ENCODE results near the gene SPO11. TPM values are rescaled to one million over a fixed set of nuclear protein-coding genes. Genes with fewer than 3 reads are reported as not detected.

The SPO11 gene
- polyA plus RNA-seq, 1 donor: not detected

DNA sequence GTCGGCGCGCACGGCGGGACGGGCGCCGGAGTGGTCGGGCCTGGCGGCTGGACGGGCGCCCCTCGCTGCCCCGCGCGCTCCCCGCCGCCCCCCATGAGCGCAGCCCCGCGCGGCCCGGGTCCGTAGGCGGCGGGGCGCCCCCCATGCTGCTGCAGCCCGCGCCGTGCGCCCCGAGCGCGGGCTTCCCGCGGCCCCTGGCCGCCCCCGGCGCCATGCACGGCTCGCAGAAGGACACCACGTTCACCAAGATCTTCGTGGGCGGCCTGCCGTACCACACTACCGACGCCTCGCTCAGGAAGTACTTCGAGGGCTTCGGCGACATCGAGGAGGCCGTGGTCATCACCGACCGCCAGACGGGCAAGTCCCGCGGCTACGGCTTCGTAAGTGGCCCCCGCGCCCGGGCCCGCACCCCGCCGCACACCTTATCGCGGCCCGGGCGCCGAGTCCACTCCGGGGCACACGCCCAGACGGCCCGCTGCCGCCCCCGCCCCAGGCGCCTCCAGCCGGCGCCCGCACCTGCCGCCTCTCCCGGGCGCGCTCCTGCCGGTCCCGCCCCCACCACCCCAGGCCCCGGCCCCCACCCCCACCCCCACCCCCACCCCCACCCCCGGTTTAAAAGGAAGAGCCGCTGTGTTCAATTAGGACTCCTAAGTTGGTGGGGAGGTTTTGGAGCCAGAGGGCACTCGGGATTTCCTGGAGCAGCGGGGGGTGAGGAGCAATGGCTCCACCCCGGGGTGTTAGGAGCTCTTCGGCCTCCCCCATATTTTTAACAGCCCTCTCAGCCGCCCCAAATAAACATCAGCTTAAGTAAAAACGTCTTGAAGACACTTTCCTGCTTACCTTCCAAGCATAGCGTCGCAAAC lies 62.1 kb downstream of the SPO11 start:
- H3K4me1 ChIP-seq (ENCODE audit: control insufficient read depth, insufficient read depth, low read length): peaks cover 15% of the 10 kb centered on the region
- no peaks in the 10 kb centered on the region for H3K27me3 ChIP-seq (ENCODE audit: control insufficient read depth, insufficient read depth, low read length)
- peak in 1 of 2 donors; percentile 61 for DNase-seq
- H3K27ac ChIP-seq (ENCODE audit: low read length): no peak overlapping the region
- WGBS (ENCODE audit: insufficient coverage, low lambda C conversion rate): no CpG with 5 or more reads among the region's 98 CpGs
- H3K36me3 ChIP-seq (ENCODE audit: control insufficient read depth, insufficient read depth, low read length): peaks cover 30% of the 10 kb centered on the region
- H3K4me3 ChIP-seq (ENCODE audit: low read length): peak overlapping the region; percentile 50
- H3K9me3 ChIP-seq (ENCODE audit: control insufficient read depth, low read depth, low read length): no peaks in the 10 kb centered on the region

DNA sequence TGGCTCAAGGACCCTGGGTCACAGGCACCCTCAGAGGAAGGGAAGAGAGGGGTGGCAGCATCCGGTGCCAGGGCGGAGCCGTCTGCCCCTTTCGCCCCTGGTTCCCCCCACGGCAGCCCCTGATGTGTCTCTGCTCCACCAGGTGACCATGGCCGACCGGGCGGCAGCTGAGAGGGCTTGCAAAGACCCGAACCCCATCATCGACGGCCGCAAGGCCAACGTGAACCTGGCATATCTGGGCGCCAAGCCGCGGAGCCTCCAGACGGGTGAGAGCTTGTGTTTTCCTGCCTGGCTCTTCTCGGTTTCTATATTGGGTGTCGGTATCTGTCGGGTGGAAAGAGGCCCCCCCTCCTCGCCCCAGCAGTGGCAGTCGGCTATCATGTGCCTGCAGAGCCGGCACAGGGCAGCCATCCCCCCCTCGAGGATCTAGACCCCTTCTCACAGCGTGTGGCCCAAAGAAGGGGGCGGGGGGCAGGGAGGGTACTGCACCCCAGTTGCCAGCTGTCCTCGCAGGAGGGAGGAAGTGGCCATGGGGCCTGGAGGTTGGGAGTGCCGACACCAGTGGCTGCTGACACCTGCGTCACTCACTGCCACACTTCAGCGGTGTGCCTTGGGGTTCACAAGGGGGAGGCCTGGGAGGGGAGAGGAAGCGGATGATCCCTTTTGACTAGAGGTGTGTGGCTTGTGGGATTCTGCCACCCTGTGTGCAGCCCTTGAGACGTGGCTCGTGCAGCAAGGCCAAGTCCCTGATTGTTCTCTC lies 63.1 kb downstream of the SPO11 start:
- Histone ChIP-seq H3K4me3 (ENCODE audit: low read length) (peak overlapping the region; percentile 43), H3K36me3 (ENCODE audit: control insufficient read depth, insufficient read depth, low read length) (peaks cover 41% of the 10 kb centered on the region), H3K9me3 (ENCODE audit: control insufficient read depth, low read depth, low read length) (no peaks in the 10 kb centered on the region), H3K4me1 (ENCODE audit: control insufficient read depth, insufficient read depth, low read length) (peaks cover 15% of the 10 kb centered on the region), H3K27me3 (ENCODE audit: control insufficient read depth, insufficient read depth, low read length) (no peaks in the 10 kb centered on the region), H3K27ac (ENCODE audit: low read length) (no peak overlapping the region)
- DNase-seq: peak in 1 of 2 donors; percentile 44
- WGBS (ENCODE audit: insufficient coverage, low lambda C conversion rate): no CpG with 5 or more reads among the region's 33 CpGs

Other genes with a start within 250 kb of the SPO11 start
- 3.0 TPM for gene BMP7, start 63.2 kb upstream of the SPO11 start, polyA plus RNA-seq
- gene RAE1, start 21.5 kb downstream of the SPO11 start, polyA plus RNA-seq: 34.4 TPM
- gene RBM38, start 61.6 kb downstream of the SPO11 start, polyA plus RNA-seq: 19.7 TPM
- gene CTCFL, start 195.3 kb downstream of the SPO11 start, polyA plus RNA-seq: 0.03 TPM
- gene PCK1, start 231.3 kb downstream of the SPO11 start, polyA plus RNA-seq: 13.3 TPM

Measured in large intestine (tissue), 3 donors.